ENCODE measurements around the gene B4GALT2. TPM values are rescaled to one million over a fixed set of nuclear protein-coding genes. Genes with fewer than 3 reads are reported as not detected.
A peak's percentile ranks its signal among the peaks of the same experiment; 100 is the strongest.

The B4GALT2 gene
- total RNA-seq, 4 donors from 2014 or later: 21.4 to 51.4 (median 41.0) TPM

GRCh38 chr1:43936431-43937151 is 42.4 kb upstream of the B4GALT2 start:
- TF ChIP-seq, protein P1, sequence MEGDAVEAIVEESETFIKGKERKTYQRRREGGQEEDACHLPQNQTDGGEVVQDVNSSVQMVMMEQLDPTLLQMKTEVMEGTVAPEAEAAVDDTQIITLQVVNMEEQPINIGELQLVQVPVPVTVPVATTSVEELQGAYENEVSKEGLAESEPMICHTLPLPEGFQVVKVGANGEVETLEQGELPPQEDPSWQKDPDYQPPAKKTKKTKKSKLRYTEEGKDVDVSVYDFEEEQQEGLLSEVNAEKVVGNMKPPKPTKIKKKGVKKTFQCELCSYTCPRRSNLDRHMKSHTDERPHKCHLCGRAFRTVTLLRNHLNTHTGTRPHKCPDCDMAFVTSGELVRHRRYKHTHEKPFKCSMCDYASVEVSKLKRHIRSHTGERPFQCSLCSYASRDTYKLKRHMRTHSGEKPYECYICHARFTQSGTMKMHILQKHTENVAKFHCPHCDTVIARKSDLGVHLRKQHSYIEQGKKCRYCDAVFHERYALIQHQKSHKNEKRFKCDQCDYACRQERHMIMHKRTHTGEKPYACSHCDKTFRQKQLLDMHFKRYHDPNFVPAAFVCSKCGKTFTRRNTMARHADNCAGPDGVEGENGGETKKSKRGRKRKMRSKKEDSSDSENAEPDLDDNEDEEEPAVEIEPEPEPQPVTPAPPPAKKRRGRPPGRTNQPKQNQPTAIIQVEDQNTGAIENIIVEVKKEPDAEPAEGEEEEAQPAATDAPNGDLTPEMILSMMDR (IDR thresholded peaks at IDR 0.05): peak in 1 of 2 donors; percentile 6
- TF ChIP-seq POLR2AphosphoS5 (IDR thresholded peaks at IDR 0.05): no peak
- no peak for TF ChIP-seq POLR2A (IDR thresholded peaks at IDR 0.05)
- no peak for DNase-seq (ENCODE audit: low spot score in 2 of 2)
- Histone ChIP-seq H3K9me3 (no peaks in the 10 kb centered on the region), H3K27ac (no peak overlapping the region), H3K4me1 (peaks cover 59% of the 10 kb centered on the region), H3K27me3 (peaks cover 10% of the 10 kb centered on the region), H3K4me3 (peak overlapping the region; percentile 51), H3K36me3 (no peaks in the 10 kb centered on the region)
- 17% methylated on average over 39 of the region's 56 CpGs for WGBS

GRCh38 chr1:43937179-43937865 is 41.7 kb upstream of the B4GALT2 start:
- peaks cover 10% of the 10 kb centered on the region for H3K27me3 ChIP-seq
- DNase-seq (ENCODE audit: low spot score in 2 of 2): no peak
- WGBS: 85% methylated on average over 8 of the region's 8 CpGs
- no peak overlapping the region for H3K4me3 ChIP-seq
- H3K27ac ChIP-seq: no peak overlapping the region
- no peak for TF ChIP-seq EP300 (IDR thresholded peaks at IDR 0.05)
- TF ChIP-seq, protein P1 (IDR thresholded peaks at IDR 0.05): no peak
- TF ChIP-seq POLR2AphosphoS5 (IDR thresholded peaks at IDR 0.05): no peak
- TF ChIP-seq POLR2A (IDR thresholded peaks at IDR 0.05): no peak
- H3K9me3 ChIP-seq: no peaks in the 10 kb centered on the region
- no peaks in the 10 kb centered on the region for H3K36me3 ChIP-seq
- peaks cover 59% of the 10 kb centered on the region for H3K4me1 ChIP-seq

- WGBS: 76% methylated on average over 10 of the region's 10 CpGs
- no peak overlapping the region for H3K4me3 ChIP-seq
- TF ChIP-seq POLR2AphosphoS5 (IDR thresholded peaks at IDR 0.05) (no peak), EP300 (IDR thresholded peaks at IDR 0.05) (no peak), POLR2A (IDR thresholded peaks at IDR 0.05) (no peak)
- TF ChIP-seq, protein P1 (IDR thresholded peaks at IDR 0.05): no peak
- no peaks in the 10 kb centered on the region for H3K36me3 ChIP-seq
- H3K9me3 ChIP-seq: no peaks in the 10 kb centered on the region
- H3K27me3 ChIP-seq: peaks cover 10% of the 10 kb centered on the region
- peaks cover 53% of the 10 kb centered on the region for H3K4me1 ChIP-seq
- no peak overlapping the region for H3K27ac ChIP-seq
- no peak for DNase-seq (ENCODE audit: low spot score in 2 of 2)
Observed at GRCh38 chr1:43938383-43938782, 40.6 kb upstream of the B4GALT2 start.

GRCh38 chr1:43938892-43939587 is 40.0 kb upstream of the B4GALT2 start:
- H3K4me3 ChIP-seq: no peak overlapping the region
- H3K36me3 ChIP-seq: no peaks in the 10 kb centered on the region
- H3K27me3 ChIP-seq: peaks cover 3% of the 10 kb centered on the region
- H3K9me3 ChIP-seq: no peaks in the 10 kb centered on the region
- H3K4me1 ChIP-seq: peaks cover 46% of the 10 kb centered on the region
- WGBS: 47% methylated on average over 3 of the region's 3 CpGs
- TF ChIP-seq EP300 (IDR thresholded peaks at IDR 0.05) (no peak), POLR2A (IDR thresholded peaks at IDR 0.05) (no peak), POLR2AphosphoS5 (IDR thresholded peaks at IDR 0.05) (no peak)
- TF ChIP-seq, protein P1 (IDR thresholded peaks at IDR 0.05): no peak
- no peak for DNase-seq (ENCODE audit: low spot score in 2 of 2)
- no peak overlapping the region for H3K27ac ChIP-seq

DNA sequence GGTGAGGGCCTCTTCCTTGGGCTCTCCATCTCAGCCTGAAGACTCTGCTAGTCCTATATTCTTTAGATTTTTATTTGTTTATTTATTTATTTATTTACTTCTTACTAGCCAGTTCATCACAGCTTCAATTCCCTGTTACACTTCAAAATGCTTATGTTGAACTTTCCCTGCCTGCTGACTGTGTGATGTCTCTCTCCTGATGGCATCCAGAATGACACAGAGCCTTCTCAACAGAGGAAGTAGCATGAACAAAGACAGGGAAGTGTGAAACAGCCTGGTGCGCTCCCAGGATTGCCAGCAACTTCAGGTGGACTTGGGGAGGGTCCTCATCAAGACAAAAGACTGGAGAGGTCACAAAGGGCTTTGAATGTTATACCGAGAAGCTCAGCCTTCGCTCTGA is 36.6 kb upstream of the B4GALT2 start:
- no peak for TF ChIP-seq POLR2A (IDR thresholded peaks at IDR 0.05)
- TF ChIP-seq, protein P1 (IDR thresholded peaks at IDR 0.05): no peak
- TF ChIP-seq POLR2AphosphoS5 (IDR thresholded peaks at IDR 0.05): no peak
- no peak for TF ChIP-seq EP300 (IDR thresholded peaks at IDR 0.05)
- no peaks in the 10 kb centered on the region for H3K9me3 ChIP-seq
- 98% methylated on average over 3 of the region's 3 CpGs for WGBS
- no peak for DNase-seq (ENCODE audit: low spot score in 2 of 2)
- no peaks in the 10 kb centered on the region for H3K27me3 ChIP-seq
- H3K4me3 ChIP-seq: no peak overlapping the region
- no peak overlapping the region for H3K27ac ChIP-seq
- H3K4me1 ChIP-seq: peaks cover 37% of the 10 kb centered on the region
- H3K36me3 ChIP-seq: no peaks in the 10 kb centered on the region
